Hepatocyte (in vitro differentiated cells): ENCODE data around the gene WNT3A.

Experiments used
- EZH2 ChIP-seq: fragments of 200-600 bp; sonication (generic); IDR thresholded peaks from 2 replicates; pipeline ENCODE4 v1.6.1; 2016; ENCODE audit warnings: antibody characterized with exemption, mild to moderate bottlenecking, borderline replicate concordance
- EZH2phosphoT487 ChIP-seq: fragments of 200-600 bp; sonication (generic); IDR thresholded peaks from one replicate; pipeline ENCODE4 v1.6.1; 2018; ENCODE audit warnings: antibody characterized with exemption, mild to moderate bottlenecking, low read depth, moderate library complexity; ENCODE audit not compliant: unreplicated experiment, severe bottlenecking
- TF ChIP-seq, protein P1 (sequence below): fragments of 200-600 bp; sonication (generic); IDR thresholded peaks from 2 replicates; pipeline ENCODE4 v1.5.1; 2016; ENCODE audit warnings: antibody characterized with exemption, mild to moderate bottlenecking; ENCODE audit not compliant: poor library complexity

DNA sequence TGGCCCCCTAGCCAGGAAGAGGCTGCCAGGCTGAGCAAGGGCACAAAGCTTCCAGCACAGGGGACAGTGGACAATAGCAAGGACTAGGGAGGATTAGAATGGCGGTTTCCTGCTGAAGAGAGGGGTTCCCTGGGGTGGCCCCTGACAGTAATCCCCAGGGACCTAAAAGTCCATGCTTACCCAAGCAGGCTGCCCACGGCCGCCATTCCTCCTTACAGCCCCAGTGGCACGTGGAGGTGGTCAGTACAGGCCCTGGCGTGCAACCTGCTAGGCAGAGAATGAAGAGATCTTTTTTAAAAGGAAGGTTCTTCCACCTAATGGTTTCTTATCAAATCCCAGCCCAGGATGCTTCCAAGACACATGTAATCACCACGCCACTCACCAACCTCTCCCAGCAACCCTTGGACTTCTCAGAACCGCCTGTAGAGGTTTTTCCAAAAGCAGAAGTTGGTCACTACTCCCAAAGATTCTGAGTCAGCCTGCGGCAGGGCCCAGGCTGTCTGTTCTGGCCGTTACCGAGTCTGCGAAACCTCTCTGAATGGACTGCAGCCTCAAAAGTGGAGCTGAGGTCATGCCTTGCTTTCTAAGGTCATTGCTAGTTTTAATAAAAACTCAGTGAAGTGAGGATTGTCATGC, 101.4 kb downstream of the WNT3A start:
- TF ChIP-seq, protein P1, sequence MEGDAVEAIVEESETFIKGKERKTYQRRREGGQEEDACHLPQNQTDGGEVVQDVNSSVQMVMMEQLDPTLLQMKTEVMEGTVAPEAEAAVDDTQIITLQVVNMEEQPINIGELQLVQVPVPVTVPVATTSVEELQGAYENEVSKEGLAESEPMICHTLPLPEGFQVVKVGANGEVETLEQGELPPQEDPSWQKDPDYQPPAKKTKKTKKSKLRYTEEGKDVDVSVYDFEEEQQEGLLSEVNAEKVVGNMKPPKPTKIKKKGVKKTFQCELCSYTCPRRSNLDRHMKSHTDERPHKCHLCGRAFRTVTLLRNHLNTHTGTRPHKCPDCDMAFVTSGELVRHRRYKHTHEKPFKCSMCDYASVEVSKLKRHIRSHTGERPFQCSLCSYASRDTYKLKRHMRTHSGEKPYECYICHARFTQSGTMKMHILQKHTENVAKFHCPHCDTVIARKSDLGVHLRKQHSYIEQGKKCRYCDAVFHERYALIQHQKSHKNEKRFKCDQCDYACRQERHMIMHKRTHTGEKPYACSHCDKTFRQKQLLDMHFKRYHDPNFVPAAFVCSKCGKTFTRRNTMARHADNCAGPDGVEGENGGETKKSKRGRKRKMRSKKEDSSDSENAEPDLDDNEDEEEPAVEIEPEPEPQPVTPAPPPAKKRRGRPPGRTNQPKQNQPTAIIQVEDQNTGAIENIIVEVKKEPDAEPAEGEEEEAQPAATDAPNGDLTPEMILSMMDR: no peak
- TF ChIP-seq EZH2phosphoT487 (no peak), EZH2 (no peak)
